ENCODE data around the gene MYH9.

MYH9 gene

GRCh38 chr22:36296690-36297089 is 91.1 kb downstream of the MYH9 start:
- DNase-seq (ENCODE audit: extremely low spot score) = no peak
- ChIA-PET CTCF (interaction anchor here (0.7 kb wide), 1 partner anchor 77 kb away, joined by 4 read pairs; no protein-coding TSS in a partner anchor), POLR2A (interaction anchor here (0.9 kb wide), 1 partner anchor 186 kb away, joined by 3 read pairs; no protein-coding TSS in a partner anchor)
- TF ChIP-seq FOXA1 (IDR thresholded peaks at IDR 0.05) = no peak
- no peak for TF ChIP-seq SP1 (IDR thresholded peaks at IDR 0.05)
- TF ChIP-seq LEF1 (IDR thresholded peaks at IDR 0.05; ENCODE audit: borderline replicate concordance) = no peak
- no peak for TF ChIP-seq ARNT (IDR thresholded peaks at IDR 0.05)
- TF ChIP-seq FOXM1 (IDR thresholded peaks at IDR 0.05; ENCODE audit: borderline replicate concordance) = no peak
- TF ChIP-seq ZNF384 (IDR thresholded peaks at IDR 0.05) = no peak
- TF ChIP-seq SUZ12 (IDR thresholded peaks at IDR 0.05) = no peak
- TF ChIP-seq BHLHE40 (IDR thresholded peaks at IDR 0.05; ENCODE audit: borderline replicate concordance) = no peak
- TF ChIP-seq ELF4 (IDR thresholded peaks at IDR 0.05) = no peak
- TF ChIP-seq CTBP1 (IDR thresholded peaks at IDR 0.05; ENCODE audit: borderline replicate concordance) = no peak
- TF ChIP-seq NFRKB (IDR thresholded peaks at IDR 0.05) = no peak
- no peak for TF ChIP-seq L3MBTL2 (conservative IDR thresholded peaks at IDR 0.05)
- no peak for TF ChIP-seq HDGF (IDR thresholded peaks at IDR 0.05; ENCODE audit: borderline replicate concordance)
- no peak for TF ChIP-seq TARDBP (IDR thresholded peaks at IDR 0.05)
- no peak for TF ChIP-seq PKNOX1 (IDR thresholded peaks at IDR 0.05)
- TF ChIP-seq FOXK2 (IDR thresholded peaks at IDR 0.05) = no peak

DNA sequence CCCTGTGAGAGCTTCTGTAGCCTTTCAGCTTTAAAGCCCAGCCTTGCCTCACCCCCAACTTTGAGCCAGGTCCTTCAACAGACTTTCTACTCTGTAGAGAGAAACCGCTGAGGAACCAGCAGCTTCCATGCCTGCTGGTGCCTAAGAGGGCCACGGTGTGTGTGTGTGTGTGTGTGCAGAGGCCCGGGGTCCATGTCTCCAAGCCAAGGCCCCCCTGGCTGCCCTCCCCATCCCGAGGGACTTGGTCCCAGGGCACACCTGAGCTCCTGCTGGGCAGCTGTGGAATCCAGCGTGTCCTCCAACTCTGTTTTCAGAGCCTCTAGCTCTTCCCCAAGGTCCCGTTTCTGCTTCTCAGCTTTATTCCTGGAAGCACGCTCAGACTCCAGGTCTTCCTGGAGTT is 92.5 kb downstream of the MYH9 start:
- TF ChIP-seq SP1 (IDR thresholded peaks at IDR 0.05) (no peak), NFRKB (IDR thresholded peaks at IDR 0.05) (no peak), PKNOX1 (IDR thresholded peaks at IDR 0.05) (no peak)

DNA sequence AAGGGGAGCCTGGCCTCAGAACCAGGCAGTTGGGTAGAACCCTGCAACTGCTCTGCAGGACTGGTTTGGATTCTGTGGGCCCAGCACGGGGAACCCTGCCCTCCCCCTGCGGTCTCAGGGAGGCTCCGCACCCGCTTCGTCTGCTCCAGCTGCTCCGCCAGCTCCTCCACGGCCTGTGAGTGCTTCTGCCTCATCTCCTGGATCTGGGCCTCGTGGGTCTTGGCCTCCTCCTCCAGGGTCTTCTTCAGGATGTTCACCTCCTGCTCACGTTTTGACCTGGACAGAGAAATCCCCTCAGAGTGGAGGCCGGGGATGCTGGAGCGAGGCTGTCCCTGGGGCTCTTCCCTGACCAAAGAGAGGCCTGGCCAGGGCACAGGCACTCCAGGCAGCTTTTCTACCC is 93.0 kb downstream of the MYH9 start:
- TF ChIP-seq HDGF (IDR thresholded peaks at IDR 0.05; ENCODE audit: borderline replicate concordance) (no peak), PKNOX1 (IDR thresholded peaks at IDR 0.05) (no peak), ZNF384 (IDR thresholded peaks at IDR 0.05) (no peak), TARDBP (IDR thresholded peaks at IDR 0.05) (no peak), ELF4 (IDR thresholded peaks at IDR 0.05) (no peak), SP1 (IDR thresholded peaks at IDR 0.05) (no peak), FOXM1 (IDR thresholded peaks at IDR 0.05; ENCODE audit: borderline replicate concordance) (no peak), ARNT (IDR thresholded peaks at IDR 0.05) (no peak), BHLHE40 (IDR thresholded peaks at IDR 0.05; ENCODE audit: borderline replicate concordance) (no peak), LEF1 (IDR thresholded peaks at IDR 0.05; ENCODE audit: borderline replicate concordance) (no peak), NFRKB (IDR thresholded peaks at IDR 0.05) (no peak), FOXK2 (IDR thresholded peaks at IDR 0.05) (no peak), FOXA1 (IDR thresholded peaks at IDR 0.05) (no peak), CTBP1 (IDR thresholded peaks at IDR 0.05; ENCODE audit: borderline replicate concordance) (no peak), L3MBTL2 (conservative IDR thresholded peaks at IDR 0.05) (no peak), SUZ12 (IDR thresholded peaks at IDR 0.05) (no peak)
- POLR2A ChIA-PET = interaction anchor here (0.8 to 2.6 kb wide), 2 partner anchors 165 to 187 kb away, joined by 3 to 9 read pairs; partner anchors contain the start of gene TXN2
- CTCF ChIA-PET = interaction anchor here (0.8 to 1.1 kb wide), 2 partner anchors 8 to 176 kb away, joined by 3 to 4 read pairs; no protein-coding TSS in a partner anchor
- DNase-seq (ENCODE audit: extremely low spot score) = no peak

More for the DNA sequence above, 92.5 kb downstream of the MYH9 start:
- DNase-seq (ENCODE audit: extremely low spot score) = no peak
- CTCF ChIA-PET = interaction anchor here (0.8 to 1.1 kb wide), 2 partner anchors 9 to 176 kb away, joined by 3 to 4 read pairs; no protein-coding TSS in a partner anchor
- POLR2A ChIA-PET = interaction anchor here (0.8 to 2.6 kb wide), 2 partner anchors 164 to 187 kb away, joined by 3 to 9 read pairs; partner anchors contain the start of gene TXN2

DNA sequence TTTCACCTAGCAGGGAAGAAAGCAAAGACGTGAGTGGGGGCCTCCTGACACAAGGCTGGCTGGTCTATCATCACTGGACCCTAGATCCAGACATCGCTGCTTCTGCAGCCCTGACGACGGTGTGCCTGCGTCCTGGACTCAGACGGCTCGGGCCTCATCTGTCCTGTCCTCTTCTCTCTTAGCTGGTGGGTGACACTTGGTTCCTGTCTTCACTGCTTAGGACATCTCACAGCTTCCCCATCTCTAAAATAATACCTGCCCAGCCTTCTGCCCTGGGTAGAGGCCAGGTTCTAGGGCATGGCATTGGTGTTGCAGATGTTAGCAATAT is 93.5 kb downstream of the MYH9 start:
- ChIA-PET POLR2A (interaction anchor here (2.6 kb wide), 1 partner anchor 188 kb away, joined by 9 read pairs; the partner anchor contains the start of gene TXN2), CTCF (interaction anchor here (0.8 to 1.2 kb wide), 2 partner anchors 8 to 176 kb away, joined by 3 to 4 read pairs; no protein-coding TSS in a partner anchor)
- no peak for TF ChIP-seq ARNT (IDR thresholded peaks at IDR 0.05)
- DNase-seq (ENCODE audit: extremely low spot score) = no peak

GRCh38 chr22:36293606-36294292 is 94.0 kb downstream of the MYH9 start:
- TF ChIP-seq TARDBP (IDR thresholded peaks at IDR 0.05) = no peak
- no peak for TF ChIP-seq FOXK2 (IDR thresholded peaks at IDR 0.05)
- no peak for TF ChIP-seq FOXA1 (IDR thresholded peaks at IDR 0.05)
- no peak for TF ChIP-seq L3MBTL2 (conservative IDR thresholded peaks at IDR 0.05)
- no peak for TF ChIP-seq NFRKB (IDR thresholded peaks at IDR 0.05)
- no peak for TF ChIP-seq ELF4 (IDR thresholded peaks at IDR 0.05)
- DNase-seq (ENCODE audit: extremely low spot score) = no peak
- POLR2A ChIA-PET = interaction anchor here (2.6 kb wide), 1 partner anchor 189 kb away, joined by 9 read pairs; the partner anchor contains the start of gene TXN2
- CTCF ChIA-PET = interaction anchor here (0.8 to 1.2 kb wide), 2 partner anchors 8 to 177 kb away, joined by 3 to 4 read pairs; no protein-coding TSS in a partner anchor

DNA sequence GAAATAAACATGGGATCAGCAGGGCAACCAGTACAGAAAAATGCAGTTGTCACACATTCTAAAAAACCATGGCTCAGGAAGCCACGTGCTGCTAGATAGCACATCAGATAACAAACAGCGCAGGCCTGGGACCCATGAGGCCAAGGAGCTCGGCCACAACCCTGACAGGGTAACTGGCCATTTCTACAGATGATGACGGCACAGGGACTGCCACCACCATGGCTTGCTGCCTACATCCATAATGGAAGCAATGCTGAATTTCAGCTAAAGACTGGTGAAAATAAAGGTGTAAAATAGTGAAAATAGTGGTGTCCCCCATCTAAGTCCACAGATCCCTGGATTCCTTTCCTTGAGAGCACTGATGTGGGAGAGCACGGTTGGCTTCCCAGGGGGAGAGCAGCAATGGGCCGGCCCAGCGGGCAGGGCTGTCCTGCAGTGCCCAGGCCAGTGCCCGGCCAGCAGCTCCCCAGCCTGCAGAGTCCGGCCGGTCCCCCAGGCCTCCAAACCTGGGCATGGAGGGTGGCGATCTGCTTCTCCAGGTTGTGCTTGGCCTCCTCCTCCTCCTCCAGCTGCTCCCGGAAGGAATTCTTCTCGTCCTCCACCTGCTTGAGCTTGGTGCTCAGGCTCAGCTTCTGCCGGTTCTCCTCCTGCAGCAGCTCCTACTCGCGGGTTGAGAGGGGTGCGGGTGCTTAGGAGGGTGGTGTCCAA is 94.8 kb downstream of the MYH9 start:
- CTCF ChIA-PET = interaction anchor here (1.2 kb wide), 1 partner anchor 9 kb away, joined by 4 read pairs; no protein-coding TSS in a partner anchor
- no peak for DNase-seq (ENCODE audit: extremely low spot score)
- POLR2A ChIA-PET = interaction anchor here (2.6 kb wide), 1 partner anchor 189 kb away, joined by 9 read pairs; the partner anchor contains the start of gene TXN2
- no peak for TF ChIP-seq BHLHE40 (IDR thresholded peaks at IDR 0.05; ENCODE audit: borderline replicate concordance)

All from HEK293T (cell line).